ENCODE results near the gene CNN2.

The CNN2 gene

DNA sequence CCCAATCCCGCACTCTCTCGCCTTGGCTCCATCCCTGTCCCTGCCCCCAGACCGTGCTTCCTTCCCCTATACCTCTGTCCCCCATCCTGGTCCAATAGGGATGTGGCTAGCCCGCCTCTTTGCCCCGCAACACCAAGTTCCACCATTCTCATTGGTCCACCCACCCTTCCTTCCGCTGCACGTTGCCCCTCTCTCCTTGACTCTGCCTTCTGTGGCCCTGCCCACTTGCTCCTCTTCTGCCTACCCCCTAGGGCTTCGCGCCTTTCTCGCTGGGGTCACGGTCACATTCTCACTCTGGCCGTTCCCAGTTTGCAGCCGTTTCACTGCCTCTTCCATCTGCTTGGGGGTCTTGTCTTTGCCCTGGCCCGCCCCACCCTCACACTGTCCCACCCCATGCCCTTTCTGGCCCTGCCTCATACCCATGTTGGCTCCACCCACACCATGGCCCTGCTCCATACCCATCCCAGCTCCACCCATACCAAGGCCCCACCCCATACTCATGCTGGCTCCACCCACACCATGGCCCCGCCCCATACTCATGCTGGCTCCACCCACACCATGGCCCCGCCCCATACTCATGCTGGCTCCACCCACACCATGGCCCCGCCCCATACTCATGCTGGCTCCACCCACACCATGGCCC is 36.1 kb downstream of the CNN2 start:
- no peak for DNase-seq
- TF ChIP-seq POLR2A (IDR thresholded peaks at IDR 0.05; ENCODE audit: low read length): no peak
- no peak for TF ChIP-seq GATA1 (IDR thresholded peaks at IDR 0.05; ENCODE audit: low read depth, low read length)

DNA sequence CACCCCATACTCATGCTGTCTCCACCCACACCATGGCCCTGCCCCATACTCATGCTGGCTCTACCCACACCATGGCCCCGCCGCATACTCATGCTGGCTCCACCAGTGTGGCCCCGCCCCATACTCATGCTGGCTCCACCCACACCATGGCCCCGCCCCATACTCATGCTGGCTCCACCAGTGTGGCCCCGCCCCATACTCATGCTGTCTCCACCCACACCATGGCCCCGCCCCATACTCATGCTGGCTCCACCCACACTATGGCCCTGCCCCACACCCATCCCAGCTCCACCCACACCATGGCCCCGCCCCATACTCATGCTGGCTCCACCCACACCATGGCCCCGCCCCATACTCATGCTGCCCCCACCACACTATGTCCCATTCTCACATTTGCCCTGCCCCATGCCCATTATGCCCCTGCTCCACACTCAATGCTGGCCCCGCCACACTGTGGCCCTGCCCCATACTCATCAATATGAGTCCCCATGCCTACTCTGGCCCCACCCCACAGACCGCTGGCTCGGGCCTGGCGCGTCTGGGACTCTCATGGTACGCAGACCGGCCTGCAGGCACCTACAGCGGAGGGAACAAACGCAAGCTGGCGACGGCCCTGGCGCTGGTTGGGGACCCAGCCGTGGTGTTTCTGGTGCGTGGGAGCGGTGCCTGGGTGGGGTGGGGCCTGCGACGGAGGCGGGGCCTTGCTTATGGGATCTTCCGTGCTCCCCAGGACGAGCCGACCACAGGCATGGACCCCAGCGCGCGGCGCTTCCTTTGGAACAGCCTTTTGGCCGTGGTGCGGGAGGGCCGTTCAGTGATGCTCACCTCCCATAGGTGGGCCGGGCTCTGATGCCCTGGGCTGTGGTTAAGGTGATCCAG is 36.9 kb downstream of the CNN2 start:
- TF ChIP-seq POLR2A (IDR thresholded peaks at IDR 0.05; ENCODE audit: low read length): no peak
- TF ChIP-seq GATA1 (IDR thresholded peaks at IDR 0.05; ENCODE audit: low read depth, low read length): no peak
- DNase-seq: peak; percentile 85 to 86

DNA sequence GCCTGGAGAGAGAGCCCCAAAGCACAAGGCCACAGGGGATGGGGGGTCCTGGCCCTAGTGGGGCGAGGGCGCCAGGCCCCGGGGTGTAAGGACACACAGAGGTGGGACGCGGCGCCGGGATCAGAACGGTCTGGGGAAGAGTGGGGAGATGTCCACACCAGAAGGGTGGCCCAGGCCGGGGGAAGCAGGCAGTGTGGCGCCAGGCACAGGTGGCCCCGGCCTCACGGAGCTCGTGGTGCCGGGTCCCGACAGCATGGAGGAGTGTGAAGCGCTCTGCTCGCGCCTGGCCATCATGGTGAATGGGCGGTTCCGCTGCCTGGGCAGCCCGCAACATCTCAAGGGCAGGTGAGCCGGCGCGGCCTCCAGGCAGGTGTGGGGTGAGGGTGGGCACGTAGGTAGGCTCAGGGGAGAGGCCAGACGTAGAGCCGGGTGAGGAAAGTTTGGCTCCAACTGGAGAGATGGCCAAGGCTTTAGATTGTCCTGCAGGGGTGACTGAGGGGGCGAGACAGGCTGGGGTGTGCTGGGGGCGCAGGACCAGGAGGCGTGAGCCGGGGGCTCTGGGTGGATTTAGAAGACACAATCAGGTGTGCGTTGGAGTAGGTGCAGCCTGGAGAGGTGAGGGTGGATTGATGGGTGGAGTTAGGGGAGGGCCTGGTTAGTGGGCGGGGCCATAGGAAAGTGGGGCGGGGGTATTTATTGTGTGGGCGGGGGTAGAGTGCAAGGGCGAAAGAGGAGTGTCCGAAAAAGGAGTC is 37.7 kb downstream of the CNN2 start:
- TF ChIP-seq GATA1 (IDR thresholded peaks at IDR 0.05; ENCODE audit: low read depth, low read length): no peak
- no peak for TF ChIP-seq POLR2A (IDR thresholded peaks at IDR 0.05; ENCODE audit: low read length)
- no peak for DNase-seq

DNA sequence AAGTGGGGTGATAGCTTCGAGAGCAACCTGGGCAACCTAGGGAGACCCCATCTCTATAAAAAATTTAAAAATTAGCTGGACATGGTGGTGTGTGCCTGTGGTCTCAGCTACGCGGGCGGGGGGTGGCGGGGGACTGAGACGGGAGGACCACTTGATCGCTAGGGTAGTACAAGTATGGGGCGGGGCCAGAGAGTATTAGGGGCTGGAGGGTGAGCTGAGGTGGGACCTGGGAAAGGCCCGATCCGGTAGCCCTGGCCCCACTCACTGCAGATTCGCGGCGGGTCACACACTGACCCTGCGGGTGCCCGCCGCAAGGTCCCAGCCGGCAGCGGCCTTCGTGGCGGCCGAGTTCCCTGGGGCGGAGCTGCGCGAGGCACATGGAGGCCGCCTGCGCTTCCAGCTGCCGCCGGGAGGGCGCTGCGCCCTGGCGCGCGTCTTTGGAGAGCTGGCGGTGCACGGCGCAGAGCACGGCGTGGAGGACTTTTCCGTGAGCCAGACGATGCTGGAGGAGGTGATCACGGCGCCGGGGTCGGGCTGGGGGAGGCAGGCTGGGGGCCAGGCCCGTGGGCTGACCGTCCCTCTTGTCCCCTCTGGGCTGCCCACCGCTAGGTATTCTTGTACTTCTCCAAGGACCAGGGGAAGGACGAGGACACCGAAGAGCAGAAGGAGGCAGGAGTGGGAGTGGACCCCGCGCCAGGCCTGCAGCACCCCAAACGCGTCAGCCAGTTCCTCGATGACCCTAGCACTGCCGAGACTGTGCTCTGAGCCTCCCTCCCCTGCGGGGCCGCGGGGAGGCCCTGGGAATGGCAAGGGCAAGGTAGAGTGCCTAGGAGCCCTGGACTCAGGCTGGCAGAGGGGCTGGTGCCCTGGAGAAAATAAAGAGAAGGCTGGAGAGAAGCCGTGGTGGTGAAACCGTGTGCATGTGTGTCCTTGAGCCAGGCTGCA is 38.5 kb downstream of the CNN2 start:
- TF ChIP-seq POLR2A (IDR thresholded peaks at IDR 0.05; ENCODE audit: low read length): peak; percentile 6
- TF ChIP-seq GATA1 (IDR thresholded peaks at IDR 0.05; ENCODE audit: low read depth, low read length): no peak
- peak; percentile 82 for DNase-seq

DNA sequence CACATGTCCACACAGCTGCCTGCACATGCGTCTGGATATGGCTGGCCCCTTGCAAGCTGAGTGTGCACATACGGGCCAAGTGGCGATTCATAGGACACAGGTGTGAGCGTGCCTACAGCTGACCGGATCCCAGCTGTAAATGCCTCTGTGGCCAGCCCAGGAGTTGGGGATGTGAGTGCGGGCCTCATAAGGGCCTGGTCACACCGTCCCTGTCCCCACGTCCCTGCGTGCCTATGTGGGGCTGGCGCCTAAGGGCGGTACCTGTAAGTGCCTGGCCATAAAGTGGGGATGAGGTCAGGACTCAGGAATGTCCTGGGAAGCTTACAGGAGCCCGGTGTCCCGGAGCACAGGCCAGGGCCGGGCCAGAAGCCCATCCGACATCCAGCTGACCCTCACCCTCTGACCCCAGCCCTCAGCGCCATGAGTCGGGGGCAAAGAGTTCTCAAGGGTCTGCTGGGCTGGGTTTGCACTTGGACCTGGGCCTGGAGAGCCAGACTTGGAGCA is 39.2 kb downstream of the CNN2 start:
- no peak for DNase-seq
- no peak for TF ChIP-seq GATA1 (IDR thresholded peaks at IDR 0.05; ENCODE audit: low read depth, low read length)
- no peak for TF ChIP-seq POLR2A (IDR thresholded peaks at IDR 0.05; ENCODE audit: low read length)

DNA sequence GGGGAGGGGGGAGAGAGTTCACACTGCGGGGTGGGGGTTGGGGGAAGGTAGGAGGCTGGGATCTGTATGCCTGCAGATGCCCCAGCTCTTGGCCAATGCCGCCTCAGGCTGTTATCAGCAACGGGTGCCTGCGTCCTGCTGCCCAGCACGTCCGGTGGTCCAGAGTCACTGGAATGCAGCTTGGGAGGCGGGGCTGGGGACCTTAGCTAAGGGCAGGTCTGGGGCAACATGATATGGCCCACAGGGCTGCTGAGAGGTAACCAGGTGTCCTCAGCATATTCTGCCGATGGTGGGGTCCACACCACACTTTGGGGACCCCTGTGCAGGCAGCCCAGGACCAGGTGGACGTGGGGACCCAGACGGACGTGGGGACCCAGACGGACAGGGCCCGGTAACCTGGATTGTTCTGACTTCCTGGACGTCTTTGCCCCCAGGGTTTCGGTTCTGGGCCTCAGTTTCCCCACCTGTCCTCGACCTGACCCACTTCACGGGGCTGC is 39.9 kb downstream of the CNN2 start:
- DNase-seq: no peak
- no peak for TF ChIP-seq POLR2A (IDR thresholded peaks at IDR 0.05; ENCODE audit: low read length)
- no peak for TF ChIP-seq GATA1 (IDR thresholded peaks at IDR 0.05; ENCODE audit: low read depth, low read length)

DNA sequence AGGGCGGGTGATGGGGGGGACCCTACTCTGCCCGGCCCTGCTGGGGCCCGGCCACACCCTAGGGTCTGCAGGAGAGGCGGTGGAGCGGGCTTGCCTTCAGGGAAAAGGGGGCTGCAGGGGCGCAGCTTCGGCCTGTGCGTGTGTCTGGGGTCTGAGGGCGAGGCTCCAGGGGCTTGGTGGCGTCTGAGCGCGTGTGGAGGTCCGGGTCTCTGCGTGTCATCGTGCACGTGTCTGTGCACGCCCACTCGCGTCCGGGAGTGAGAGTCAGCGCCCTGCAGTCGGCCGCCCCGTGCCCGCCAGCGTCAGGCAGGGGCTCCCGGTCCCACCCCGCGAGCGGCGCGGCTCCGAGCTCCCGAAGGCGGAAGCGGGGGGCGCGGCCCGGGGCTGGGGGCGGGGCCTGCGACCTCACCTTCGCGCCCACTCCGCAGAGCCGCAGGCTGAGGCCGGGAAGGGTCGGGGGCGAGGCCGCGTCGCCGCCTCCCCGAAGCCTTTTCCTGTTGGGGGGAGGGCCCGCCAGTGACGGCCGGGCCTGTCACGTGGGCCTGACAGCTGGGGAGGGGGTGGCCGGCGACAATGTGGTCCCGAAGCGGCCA is 40.4 kb downstream of the CNN2 start, which contains the start of gene ARHGAP45:
Gene ARHGAP45 (plus strand): TSS at position 420 of the 593 bp plus-strand sequence. CDS start 239 bp downstream, outside the sequence.
- DNase-seq: peak in 1 of 2 experiments; percentile 42
- TF ChIP-seq GATA1 (IDR thresholded peaks at IDR 0.05; ENCODE audit: low read depth, low read length) (no peak), POLR2A (IDR thresholded peaks at IDR 0.05; ENCODE audit: low read length) (no peak)

DNA sequence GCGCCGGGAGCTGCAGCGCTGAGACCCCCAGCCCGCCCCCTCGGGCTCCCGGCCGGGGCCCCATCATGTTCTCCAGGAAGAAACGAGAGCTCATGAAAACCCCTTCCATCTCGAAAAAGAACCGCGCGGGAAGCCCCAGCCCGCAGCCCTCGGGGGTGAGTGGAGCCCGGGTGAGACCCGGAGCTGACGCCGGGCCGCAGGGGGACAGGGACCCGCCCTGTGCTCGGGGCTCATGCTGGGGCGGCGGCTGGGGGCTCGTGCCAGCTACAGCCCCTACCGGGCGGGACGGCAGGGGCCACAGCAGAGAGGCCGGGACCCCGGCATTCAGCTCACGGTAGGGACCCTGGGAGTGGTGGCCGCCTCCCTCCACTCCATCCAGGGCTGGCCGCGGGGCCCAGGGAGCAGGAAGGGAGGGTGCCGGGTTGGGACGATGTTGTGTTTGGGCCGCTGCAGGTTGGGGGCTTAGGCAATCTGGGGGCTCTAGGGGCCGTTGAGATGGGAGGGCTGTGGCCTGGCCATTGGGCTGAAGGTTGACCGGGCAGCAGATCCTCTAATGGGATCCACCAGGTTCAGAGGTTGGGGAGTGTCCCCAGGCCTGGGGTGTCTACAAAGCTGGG is 41.0 kb downstream of the CNN2 start:
- no peak for DNase-seq

DNA sequence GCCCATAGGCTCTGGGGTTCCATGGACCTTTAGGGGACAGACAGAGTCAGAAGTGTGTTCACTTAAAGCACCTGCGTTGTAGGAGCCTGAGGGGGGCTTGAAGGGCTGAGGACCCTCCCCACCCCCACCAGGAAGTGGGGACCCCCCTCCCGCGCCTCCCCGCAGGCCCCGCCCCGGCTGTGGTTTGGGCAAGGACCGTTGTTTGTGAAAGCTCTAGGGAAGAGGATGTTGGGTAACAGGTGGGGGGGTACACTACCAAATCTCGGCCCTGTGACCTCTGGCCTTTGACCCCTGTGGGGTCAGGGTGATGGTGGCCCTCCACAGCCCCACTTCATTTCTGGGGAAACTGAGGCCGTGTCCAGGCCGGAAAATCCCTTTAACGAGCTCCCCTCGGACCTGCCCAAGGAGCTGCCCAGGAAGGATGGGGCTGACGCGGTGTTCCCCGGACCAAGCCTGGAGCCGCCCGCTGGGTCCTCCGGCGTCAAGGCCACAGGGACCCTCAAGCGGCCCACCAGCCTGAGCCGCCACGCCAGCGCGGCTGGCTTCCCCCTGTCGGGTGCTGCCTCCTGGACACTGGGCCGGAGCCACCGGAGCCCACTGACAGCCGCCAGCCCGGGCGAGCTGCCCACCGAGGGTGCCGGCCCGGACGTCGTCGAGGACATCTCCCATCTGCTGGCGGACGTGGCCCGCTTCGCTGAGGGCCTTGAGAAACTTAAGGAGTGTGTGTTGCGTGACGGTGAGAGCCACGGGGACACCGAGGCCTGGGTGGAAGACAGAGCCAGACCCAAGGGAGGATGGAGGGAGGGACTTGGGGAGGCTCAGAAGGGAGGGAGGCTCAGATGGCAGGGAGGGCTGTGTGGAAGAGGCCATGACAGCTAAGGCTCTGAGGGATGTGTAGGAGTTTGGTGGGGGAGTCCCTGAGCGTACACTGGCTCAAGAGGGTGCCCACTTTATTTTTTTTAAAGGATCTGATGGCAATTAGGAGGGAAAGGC is 41.9 kb downstream of the CNN2 start:
- DNase-seq: no peak

More for the DNA sequence above, 41.0 kb downstream of the CNN2 start:
- TF ChIP-seq POLR2A (IDR thresholded peaks at IDR 0.05; ENCODE audit: low read length) (no peak), GATA1 (IDR thresholded peaks at IDR 0.05; ENCODE audit: low read depth, low read length) (no peak)

DNA sequence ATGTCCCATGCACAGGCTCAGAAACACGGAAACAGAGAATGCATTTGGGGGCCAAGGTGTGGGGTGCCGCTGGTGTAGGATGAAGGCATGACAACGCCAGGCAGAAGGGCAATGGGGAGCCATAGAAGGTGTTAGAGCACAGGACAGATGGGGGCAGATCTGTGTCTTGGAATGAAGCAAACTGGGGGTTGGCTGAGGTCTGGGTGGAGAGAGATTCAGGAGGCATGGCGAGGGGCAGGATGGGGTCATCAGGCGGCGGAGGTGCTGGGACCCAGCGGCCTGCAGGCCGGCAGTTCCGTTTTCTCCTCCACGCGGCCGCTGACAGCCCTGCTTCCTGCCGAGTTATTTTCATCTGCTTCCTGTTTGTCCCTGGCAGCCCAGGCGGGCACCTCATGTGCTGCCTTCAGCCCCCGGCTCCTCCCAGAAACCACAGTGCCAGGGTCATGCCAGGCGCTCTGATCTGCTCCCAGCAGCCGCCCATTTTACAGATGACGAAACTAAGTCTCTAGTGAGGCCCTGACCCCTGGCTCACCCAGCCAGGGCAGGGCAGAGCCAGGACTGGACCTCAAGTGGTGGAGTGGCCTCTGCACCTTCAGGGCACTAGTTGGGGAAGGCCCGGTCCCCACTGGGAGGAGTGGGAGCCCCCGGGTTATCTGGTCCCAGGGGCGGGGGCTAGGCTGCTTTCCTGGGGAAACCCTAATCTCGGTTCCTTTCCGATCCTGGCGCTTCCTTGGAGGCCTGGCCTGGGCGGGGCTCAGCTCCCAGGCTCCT is 42.8 kb downstream of the CNN2 start:
- no peak for DNase-seq

More for the DNA sequence above, 41.9 kb downstream of the CNN2 start:
- TF ChIP-seq GATA1 (IDR thresholded peaks at IDR 0.05; ENCODE audit: low read depth, low read length) (no peak), POLR2A (IDR thresholded peaks at IDR 0.05; ENCODE audit: low read length) (no peak)

More for the DNA sequence above, 42.8 kb downstream of the CNN2 start:
- TF ChIP-seq GATA1 (IDR thresholded peaks at IDR 0.05; ENCODE audit: low read depth, low read length) (no peak), POLR2A (IDR thresholded peaks at IDR 0.05; ENCODE audit: low read length) (peak; percentile 24)
